ENCODE data around the gene RPS15.

The RPS15 gene

DNA sequence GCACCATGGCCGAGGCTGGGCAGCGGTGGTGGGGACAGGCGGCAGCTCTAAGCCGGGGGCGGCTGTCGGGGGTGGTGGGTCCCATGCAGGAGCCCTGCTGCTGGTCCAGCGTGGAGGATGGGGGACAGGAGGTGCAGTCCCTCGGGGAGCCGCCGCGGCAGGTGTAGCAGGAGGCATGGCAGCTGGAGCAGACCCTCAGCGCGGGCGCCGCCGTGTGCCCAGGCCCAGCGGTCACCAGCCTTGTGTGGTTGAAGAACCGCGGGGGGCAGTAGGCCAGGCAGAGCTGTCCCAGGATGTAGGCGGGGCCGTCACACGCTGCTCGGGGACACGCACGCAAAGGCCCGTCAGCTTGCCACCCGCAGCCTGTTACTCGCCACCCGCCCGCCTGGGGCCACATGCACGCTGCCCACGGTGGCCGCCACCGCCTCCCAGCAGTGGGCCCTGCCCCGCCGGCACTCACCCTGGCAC, 43.7 kb downstream of the RPS15 start:
- H3K9me3 ChIP-seq (ENCODE audit: insufficient read depth, low read length): no peaks in the 10 kb centered on the region
- H3K4me3 ChIP-seq (ENCODE audit: insufficient read length, low read depth): no peak overlapping the region
- no peak for DNase-seq (ENCODE audit: low read depth, low spot score)
- TF ChIP-seq ZNF274 (IDR thresholded peaks at IDR 0.05; ENCODE audit: low read depth, low read length) (no peak), YY1 (IDR thresholded peaks at IDR 0.05; ENCODE audit: insufficient read depth, insufficient read length) (no peak), SUZ12 (IDR thresholded peaks at IDR 0.05; ENCODE audit: extremely low read depth, insufficient read depth, insufficient read length) (no peak)
- peaks cover 8% of the 10 kb centered on the region for H3K36me3 ChIP-seq (ENCODE audit: insufficient read depth, insufficient read length, low read length)
- no peak overlapping the region for H3K9ac ChIP-seq (ENCODE audit: insufficient read length, low read depth)
- H3K27me3 ChIP-seq (ENCODE audit: insufficient read depth, insufficient read length): no peaks in the 10 kb centered on the region
- H3K4me1 ChIP-seq (ENCODE audit: insufficient read depth, insufficient read length): peaks cover 9% of the 10 kb centered on the region

DNA sequence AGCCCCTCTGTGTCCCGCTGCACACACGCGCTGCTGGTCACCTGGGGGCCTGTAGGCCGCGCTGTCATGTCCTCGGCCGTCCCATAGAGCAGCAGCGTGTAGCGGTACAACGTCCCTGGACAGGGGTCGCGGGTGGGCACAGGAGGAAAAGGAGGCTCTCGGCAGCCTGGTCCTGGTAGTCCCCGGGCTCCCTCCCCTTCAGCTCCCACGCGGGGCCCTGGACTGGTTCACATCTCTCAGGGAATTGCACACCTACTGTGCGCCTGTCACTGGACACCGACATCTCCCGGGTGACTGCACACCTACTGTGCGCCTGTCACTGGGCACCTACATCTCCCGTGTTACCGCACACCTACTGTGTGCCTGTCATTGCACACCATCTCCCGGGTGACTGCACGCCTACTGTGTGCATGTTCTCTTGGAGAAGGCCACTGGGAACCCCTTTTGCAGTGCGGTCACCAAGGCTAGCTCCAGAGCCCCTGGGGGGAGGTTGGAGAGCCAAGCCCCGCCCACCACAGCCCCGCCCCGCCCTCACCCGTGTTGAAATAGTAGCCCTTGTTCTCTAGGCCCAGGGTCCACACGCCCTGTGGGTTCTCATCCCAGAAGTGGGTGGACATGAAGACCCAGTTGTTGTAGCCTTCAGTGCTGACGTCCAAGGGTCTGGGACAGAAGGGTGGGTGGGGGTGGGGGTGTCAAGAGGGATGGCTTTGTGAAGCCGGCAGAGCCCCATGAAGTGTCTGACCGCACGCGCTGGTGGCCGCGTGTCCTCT, 44.4 kb downstream of the RPS15 start:
- Histone ChIP-seq H3K4me1 (ENCODE audit: insufficient read depth, insufficient read length) (peaks cover 8% of the 10 kb centered on the region), H3K4me3 (ENCODE audit: insufficient read length, low read depth) (no peak overlapping the region), H3K27me3 (ENCODE audit: insufficient read depth, insufficient read length) (no peaks in the 10 kb centered on the region), H3K9me3 (ENCODE audit: insufficient read depth, low read length) (no peaks in the 10 kb centered on the region), H3K9ac (ENCODE audit: insufficient read length, low read depth) (peak overlapping the region; percentile 42), H3K36me3 (ENCODE audit: insufficient read depth, insufficient read length, low read length) (peaks cover 2% of the 10 kb centered on the region)
- no peak for DNase-seq (ENCODE audit: low read depth, low spot score)
- TF ChIP-seq SUZ12 (IDR thresholded peaks at IDR 0.05; ENCODE audit: extremely low read depth, insufficient read depth, insufficient read length) (no peak), ZNF274 (IDR thresholded peaks at IDR 0.05; ENCODE audit: low read depth, low read length) (no peak), YY1 (IDR thresholded peaks at IDR 0.05; ENCODE audit: insufficient read depth, insufficient read length) (no peak)

DNA sequence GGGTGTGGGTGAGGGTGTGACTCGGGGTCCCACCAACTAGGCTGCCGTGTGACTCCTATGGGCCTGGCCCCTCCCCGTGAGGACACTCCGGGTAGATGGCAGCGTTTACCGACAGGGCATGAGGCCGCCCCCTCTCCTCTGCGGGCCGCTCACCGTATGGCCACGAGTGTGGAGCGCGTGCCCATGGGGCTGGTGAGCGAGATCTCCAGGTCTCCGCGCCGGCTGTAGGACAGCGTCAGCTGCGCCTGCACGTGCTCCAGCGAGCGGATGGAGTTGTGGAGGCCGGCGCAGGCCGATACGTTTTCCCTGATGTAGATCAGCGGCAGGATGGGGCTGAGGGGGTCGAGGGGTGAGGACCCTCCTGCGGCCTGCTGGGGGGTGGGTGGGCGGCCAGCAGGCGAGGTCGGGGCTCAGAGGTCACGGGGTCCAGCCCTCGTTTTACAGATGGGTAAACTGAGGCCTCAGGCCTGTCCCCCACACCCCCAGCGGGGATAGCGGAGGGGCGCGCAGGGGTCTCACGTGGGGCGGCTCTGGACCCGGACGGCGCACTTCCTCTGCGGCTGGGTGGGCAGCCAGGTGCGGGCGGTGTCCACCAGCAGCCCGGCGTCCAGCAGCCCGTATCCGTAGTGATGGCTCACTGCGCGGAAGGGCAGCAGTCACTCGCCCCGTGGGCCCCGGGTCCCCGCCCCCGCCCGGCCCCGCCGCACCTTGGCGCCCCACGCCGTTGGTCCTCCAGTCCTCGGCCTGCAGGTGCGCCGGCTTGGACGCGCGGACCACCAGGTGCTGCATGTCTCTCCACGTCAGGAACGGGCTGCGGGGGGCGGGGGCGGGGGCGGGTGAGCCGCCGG, 45.2 kb downstream of the RPS15 start:
- no peaks in the 10 kb centered on the region for H3K27me3 ChIP-seq (ENCODE audit: insufficient read depth, insufficient read length)
- H3K9me3 ChIP-seq (ENCODE audit: insufficient read depth, low read length): no peaks in the 10 kb centered on the region
- H3K36me3 ChIP-seq (ENCODE audit: insufficient read depth, insufficient read length, low read length): no peaks in the 10 kb centered on the region
- DNase-seq (ENCODE audit: low read depth, low spot score): no peak
- TF ChIP-seq SUZ12 (IDR thresholded peaks at IDR 0.05; ENCODE audit: extremely low read depth, insufficient read depth, insufficient read length) (no peak), YY1 (IDR thresholded peaks at IDR 0.05; ENCODE audit: insufficient read depth, insufficient read length) (no peak), ZNF274 (IDR thresholded peaks at IDR 0.05; ENCODE audit: low read depth, low read length) (no peak)
- no peak overlapping the region for H3K4me3 ChIP-seq (ENCODE audit: insufficient read length, low read depth)
- H3K4me1 ChIP-seq (ENCODE audit: insufficient read depth, insufficient read length): peaks cover 8% of the 10 kb centered on the region
- peak overlapping the region; percentile 42 for H3K9ac ChIP-seq (ENCODE audit: insufficient read length, low read depth)

DNA sequence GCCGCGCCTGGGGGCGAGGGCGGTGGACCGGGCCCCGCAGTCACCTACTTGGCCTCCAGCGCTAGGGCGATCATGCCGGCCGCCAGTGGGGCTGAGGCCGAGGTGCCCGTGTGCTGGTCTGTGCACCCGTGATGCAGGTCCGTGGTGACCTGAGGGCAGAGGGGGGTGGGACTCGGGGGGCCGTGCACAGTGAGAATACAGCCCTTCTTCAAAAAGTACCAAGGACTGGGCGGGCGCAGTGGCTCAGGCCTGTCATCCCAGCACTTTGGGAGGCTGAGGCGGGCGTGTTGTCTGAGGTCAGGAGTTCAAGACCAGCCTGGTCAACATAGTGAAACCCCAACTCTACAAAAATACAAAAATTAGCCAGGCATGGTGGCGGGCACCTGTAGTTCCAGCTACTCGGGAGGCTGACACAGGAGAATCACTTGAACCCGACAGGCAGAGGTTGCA, 45.8 kb downstream of the RPS15 start:
- Histone ChIP-seq H3K9ac (ENCODE audit: insufficient read length, low read depth) (no peak overlapping the region), H3K4me3 (ENCODE audit: insufficient read length, low read depth) (no peak overlapping the region), H3K4me1 (ENCODE audit: insufficient read depth, insufficient read length) (peaks cover 8% of the 10 kb centered on the region), H3K9me3 (ENCODE audit: insufficient read depth, low read length) (no peaks in the 10 kb centered on the region), H3K27me3 (ENCODE audit: insufficient read depth, insufficient read length) (no peaks in the 10 kb centered on the region), H3K36me3 (ENCODE audit: insufficient read depth, insufficient read length, low read length) (no peaks in the 10 kb centered on the region)
- TF ChIP-seq ZNF274 (IDR thresholded peaks at IDR 0.05; ENCODE audit: low read depth, low read length) (no peak), SUZ12 (IDR thresholded peaks at IDR 0.05; ENCODE audit: extremely low read depth, insufficient read depth, insufficient read length) (no peak), YY1 (IDR thresholded peaks at IDR 0.05; ENCODE audit: insufficient read depth, insufficient read length) (no peak)
- no peak for DNase-seq (ENCODE audit: low read depth, low spot score)

DNA sequence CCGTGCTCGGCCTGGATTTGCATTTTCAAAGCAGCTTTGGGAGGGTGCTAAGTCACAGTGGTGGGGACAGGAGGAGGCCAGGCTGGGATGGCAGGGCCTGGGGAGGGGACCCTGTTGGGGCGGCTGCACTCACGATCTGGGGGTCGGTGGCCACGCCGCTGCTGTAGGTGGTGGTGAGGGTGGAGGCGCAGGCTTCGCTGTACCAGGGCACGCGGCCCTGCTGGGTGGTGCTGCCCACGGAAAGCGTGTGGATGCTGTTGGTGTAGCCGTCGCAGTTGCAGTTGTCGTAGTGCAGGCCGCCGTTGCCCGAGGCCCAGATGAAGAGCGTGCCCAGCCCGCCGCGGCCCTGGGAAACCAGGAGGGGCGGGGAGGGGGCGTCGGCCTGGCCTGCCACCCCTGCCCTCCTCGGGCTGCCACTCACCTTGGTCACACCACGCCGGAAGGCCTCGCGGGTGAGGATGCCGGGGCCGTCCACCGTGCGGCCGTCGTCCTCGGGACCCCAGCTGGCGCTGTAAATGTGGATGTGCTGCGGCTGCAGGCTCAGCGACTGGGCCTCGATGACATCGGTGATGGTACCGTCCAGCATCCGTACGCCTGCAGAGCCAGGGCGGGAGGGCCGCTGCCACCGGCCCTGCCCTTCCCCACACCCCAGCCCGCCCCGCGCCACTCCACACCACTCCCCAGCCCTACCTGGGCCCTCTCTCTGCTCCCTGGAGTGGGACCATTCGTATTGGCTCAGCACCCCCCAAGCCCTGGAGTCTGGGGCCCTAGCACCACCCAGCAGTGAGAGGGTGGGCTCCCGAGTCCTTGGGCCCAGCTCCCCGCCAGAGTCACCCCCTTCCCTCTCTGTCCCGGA, 48.8 kb downstream of the RPS15 start:
- Histone ChIP-seq H3K9me3 (ENCODE audit: insufficient read depth, low read length) (no peaks in the 10 kb centered on the region), H3K27me3 (ENCODE audit: insufficient read depth, insufficient read length) (peaks cover 10% of the 10 kb centered on the region), H3K9ac (ENCODE audit: insufficient read length, low read depth) (peak overlapping the region; percentile 8), H3K4me1 (ENCODE audit: insufficient read depth, insufficient read length) (peaks cover 16% of the 10 kb centered on the region), H3K4me3 (ENCODE audit: insufficient read length, low read depth) (no peak overlapping the region), H3K36me3 (ENCODE audit: insufficient read depth, insufficient read length, low read length) (no peaks in the 10 kb centered on the region)
- DNase-seq (ENCODE audit: low read depth, low spot score): no peak
- no peak for TF ChIP-seq SUZ12 (IDR thresholded peaks at IDR 0.05; ENCODE audit: extremely low read depth, insufficient read depth, insufficient read length)
- TF ChIP-seq YY1 (IDR thresholded peaks at IDR 0.05; ENCODE audit: insufficient read depth, insufficient read length): no peak
- TF ChIP-seq ZNF274 (IDR thresholded peaks at IDR 0.05; ENCODE audit: low read depth, low read length): no peak

DNA sequence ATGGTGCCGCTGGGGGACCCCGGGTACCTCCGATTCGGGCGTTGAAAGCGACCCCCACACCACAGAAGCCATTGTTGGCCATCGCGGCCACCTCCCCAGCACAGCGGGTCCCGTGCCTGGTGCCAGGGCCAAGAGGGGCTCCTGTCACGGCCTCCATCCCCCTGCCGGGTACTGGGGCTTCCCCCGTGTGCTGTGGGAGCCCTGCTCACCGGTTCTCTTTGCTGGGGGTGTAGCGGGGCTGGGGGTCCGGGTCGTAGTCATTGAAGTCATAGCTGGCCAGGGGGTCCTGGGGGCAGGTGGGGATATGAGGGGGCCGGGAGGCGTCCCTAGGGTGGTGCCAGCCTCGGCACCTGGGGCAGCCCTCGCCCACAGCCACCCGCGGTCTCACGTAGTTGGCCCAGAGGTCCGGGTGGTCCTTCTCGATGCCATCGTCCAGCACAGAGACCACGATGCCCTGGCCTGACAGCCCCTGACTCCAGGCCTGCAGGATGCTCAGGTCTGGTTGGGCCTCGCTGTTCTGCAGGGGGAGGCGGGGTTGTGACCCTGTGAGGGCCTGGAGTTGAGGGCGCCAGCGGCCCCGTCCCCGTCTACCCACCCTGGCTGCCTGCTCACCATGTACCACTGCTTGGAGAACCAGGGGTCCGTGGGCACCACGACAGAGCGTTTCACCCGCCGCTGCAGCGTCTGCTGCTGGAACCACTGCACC, 49.5 kb downstream of the RPS15 start:
- H3K9me3 ChIP-seq (ENCODE audit: insufficient read depth, low read length): no peaks in the 10 kb centered on the region
- no peak for TF ChIP-seq SUZ12 (IDR thresholded peaks at IDR 0.05; ENCODE audit: extremely low read depth, insufficient read depth, insufficient read length)
- TF ChIP-seq YY1 (IDR thresholded peaks at IDR 0.05; ENCODE audit: insufficient read depth, insufficient read length): no peak
- TF ChIP-seq ZNF274 (IDR thresholded peaks at IDR 0.05; ENCODE audit: low read depth, low read length): no peak
- peak overlapping the region; percentile 36 for H3K9ac ChIP-seq (ENCODE audit: insufficient read length, low read depth)
- H3K27me3 ChIP-seq (ENCODE audit: insufficient read depth, insufficient read length): peaks cover 11% of the 10 kb centered on the region
- H3K4me1 ChIP-seq (ENCODE audit: insufficient read depth, insufficient read length): peaks cover 14% of the 10 kb centered on the region
- H3K4me3 ChIP-seq (ENCODE audit: insufficient read length, low read depth): no peak overlapping the region
- no peak for DNase-seq (ENCODE audit: low read depth, low spot score)
- H3K36me3 ChIP-seq (ENCODE audit: insufficient read depth, insufficient read length, low read length): no peaks in the 10 kb centered on the region
